ENCODE results near the gene MAP3K15.

GRCh38 chrX:19372547-19373331 lies 142.6 kb downstream of the MAP3K15 start:
- TF ChIP-seq POLR2A (IDR thresholded peaks at IDR 0.05) (no peak), CTCF (IDR thresholded peaks at IDR 0.05) (peak in 1 of 4 donors; percentile 0)
